HG02840 (cell line): ENCODE results near the gene PM20D1.

ENCODE experiments used
- ATAC-seq: cut with Tn5 transposase; IDR thresholded peaks from one replicate; pipeline ENCODE4 v1.9.1; 2021; ENCODE audit warnings: mild to moderate bottlenecking, moderate library complexity, moderate number of reproducible peaks; ENCODE audit not compliant: unreplicated experiment, low FRiP score

Gene PM20D1

GRCh38 chr1:205843036-205843859 is 6.7 kb downstream of the PM20D1 start:
- no peak for ATAC-seq

- no peak for ATAC-seq
These were observed 7.7 kb downstream of the PM20D1 start for GRCh38 chr1:205842229-205842628.

GRCh38 chr1:205840146-205840923 is 9.6 kb downstream of the PM20D1 start:
- no peak for ATAC-seq

GRCh38 chr1:205837382-205837970 is 12.5 kb downstream of the PM20D1 start:
- ATAC-seq = no peak

GRCh38 chr1:205834751-205835150 is 15.2 kb downstream of the PM20D1 start:
- ATAC-seq = no peak

GRCh38 chr1:205832326-205832751 is 17.6 kb downstream of the PM20D1 start:
- no peak for ATAC-seq

GRCh38 chr1:205827623-205828022 is 22.3 kb downstream of the PM20D1 start:
- no peak for ATAC-seq

- ATAC-seq = no peak
These were observed 22.9 kb downstream of the PM20D1 start for GRCh38 chr1:205826995-205827394.

GRCh38 chr1:205826016-205826806 is 23.7 kb downstream of the PM20D1 start:
- ATAC-seq = no peak

- ATAC-seq = no peak
These were observed 25.8 kb downstream of the PM20D1 start for GRCh38 chr1:205824180-205824579.

GRCh38 chr1:205823260-205823659 is 26.7 kb downstream of the PM20D1 start:
- peak; percentile 69 for ATAC-seq

- no peak for ATAC-seq
These were observed 27.5 kb downstream of the PM20D1 start for GRCh38 chr1:205822397-205822796.

GRCh38 chr1:205817988-205818387 is 31.9 kb downstream of the PM20D1 start:
- ATAC-seq = no peak

GRCh38 chr1:205817364-205817763 is 32.6 kb downstream of the PM20D1 start:
- ATAC-seq = no peak

- no peak for ATAC-seq
These were observed 36.2 kb downstream of the PM20D1 start for GRCh38 chr1:205813755-205814058.

- ATAC-seq = peak; percentile 87
These were observed 36.8 kb downstream of the PM20D1 start, which contains the start of gene SLC41A1 for GRCh38 chr1:205812878-205813754. Gene SLC41A1 (minus strand): TSS chr1:205813198. CDS start chr1:205810441, 2,757 bp downstream.

- ATAC-seq = peak; percentile 15
These were observed 37.6 kb downstream of the PM20D1 start for GRCh38 chr1:205812271-205812877.

- no peak for ATAC-seq
These were observed 38.3 kb downstream of the PM20D1 start for GRCh38 chr1:205811660-205812059.
